HG03280 (cell line): ENCODE measurements around the gene DLD.
"Not testable (repeated sequence)": the region's sequence is repeated elsewhere in the genome, so short reads cannot be mapped to it uniquely, and the experiment has no call there.

Source experiments
- ATAC-seq: cut with Tn5 transposase; IDR thresholded peaks from one replicate; pipeline ENCODE4 v1.9.1; 2021; ENCODE audit warnings: mild to moderate bottlenecking, moderate library complexity; ENCODE audit not compliant: unreplicated experiment

DLD gene

DNA sequence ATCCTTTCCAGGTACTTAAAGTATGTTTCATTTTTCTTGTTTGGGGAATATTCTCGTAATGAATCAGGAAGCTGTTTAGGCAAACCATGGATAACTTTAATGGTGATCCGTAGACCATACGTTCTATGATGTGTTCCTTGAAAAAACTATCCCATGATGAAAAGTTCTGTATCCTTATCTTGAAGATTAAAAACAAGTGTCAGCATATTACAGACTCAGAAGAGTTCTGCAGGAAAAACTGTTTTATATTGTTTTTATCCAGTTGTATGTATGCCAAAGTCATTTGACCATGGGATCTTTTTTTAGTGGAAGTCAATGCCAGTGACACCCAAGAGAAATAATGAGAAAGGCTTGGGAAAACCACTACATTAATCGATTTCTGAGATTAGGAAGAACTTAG lies 52.0 kb downstream of the DLD start:
- no peak for ATAC-seq

GRCh38 chr7:107944411-107945169 lies 53.6 kb downstream of the DLD start:
- ATAC-seq: no peak

GRCh38 chr7:107945332-107945731 lies 54.3 kb downstream of the DLD start:
- ATAC-seq: no peak

DNA sequence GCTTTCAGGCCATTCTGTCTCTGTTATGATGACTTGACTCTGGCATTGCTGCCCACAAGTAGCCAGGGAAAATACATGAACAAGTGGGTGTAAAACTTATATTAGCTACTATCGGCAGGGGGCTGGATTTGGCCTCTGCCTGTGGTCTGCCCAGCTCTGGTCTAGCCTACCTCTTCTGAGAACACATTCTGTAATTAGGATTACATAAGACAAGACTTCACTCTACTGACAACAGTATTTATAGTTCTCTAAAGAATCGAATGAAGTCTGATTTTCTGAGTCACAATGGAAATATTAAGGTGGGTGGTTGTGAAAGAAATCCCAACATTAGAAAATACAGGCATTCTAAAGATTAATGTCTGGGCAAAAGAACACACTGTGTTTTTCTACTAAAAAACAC lies 55.5 kb downstream of the DLD start:
- ATAC-seq: no peak

DNA sequence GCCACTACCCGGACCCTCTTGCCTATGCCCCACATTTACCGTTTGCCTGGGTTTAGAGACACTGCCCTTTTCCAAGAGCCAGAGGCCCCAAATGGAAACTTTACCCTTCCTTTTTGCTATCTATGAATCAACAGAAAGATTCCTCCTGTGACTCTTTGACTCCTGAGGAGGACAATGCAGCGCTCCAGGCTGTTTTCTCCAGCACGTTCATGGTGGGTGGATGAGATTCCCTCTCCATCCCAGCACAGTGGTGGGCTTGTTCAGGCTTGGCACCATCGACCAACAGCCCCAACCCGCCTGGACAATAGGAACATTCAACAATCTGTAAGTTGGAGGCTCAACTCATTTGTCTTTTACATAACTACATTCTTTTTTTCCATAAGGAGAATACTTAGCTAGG lies 55.9 kb downstream of the DLD start:
- ATAC-seq: no peak

- no peak for ATAC-seq
Measured at GRCh38 chr7:107948645-107949442, 57.9 kb downstream of the DLD start.

GRCh38 chr7:107949443-107949935 lies 58.5 kb downstream of the DLD start:
- ATAC-seq: no peak

DNA sequence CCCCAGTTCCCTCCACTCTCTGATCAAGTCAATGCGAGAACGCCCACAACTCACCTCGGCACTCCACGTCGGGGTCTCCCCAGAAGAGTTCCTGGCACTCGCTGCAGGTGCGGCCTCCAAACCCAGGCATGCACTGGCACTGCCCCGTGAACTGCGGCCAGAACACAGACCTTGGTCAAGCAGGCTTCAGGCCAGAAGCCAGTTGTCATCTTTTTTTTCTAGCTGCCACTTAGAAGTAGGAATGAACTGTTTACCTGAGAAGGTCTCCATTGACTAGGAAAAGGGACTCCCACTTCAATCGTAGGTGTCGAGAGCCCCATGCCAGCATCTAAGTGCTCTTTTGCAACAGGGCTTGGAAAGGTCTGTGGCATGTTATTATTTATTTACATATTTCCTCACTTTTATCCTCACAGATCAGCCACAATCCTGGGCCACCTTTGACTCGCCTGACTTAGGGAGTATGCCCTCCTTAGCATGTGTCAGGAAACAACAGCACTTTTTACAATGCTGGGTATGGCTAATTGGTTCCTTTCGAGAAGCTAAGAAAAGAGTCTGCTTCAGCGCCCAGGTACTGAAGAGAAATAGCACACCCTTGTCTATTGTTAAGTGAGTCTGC lies 60.3 kb downstream of the DLD start:
- ATAC-seq: no peak

- ATAC-seq: no peak
Measured at GRCh38 chr7:107951896-107952295, 60.9 kb downstream of the DLD start.

DNA sequence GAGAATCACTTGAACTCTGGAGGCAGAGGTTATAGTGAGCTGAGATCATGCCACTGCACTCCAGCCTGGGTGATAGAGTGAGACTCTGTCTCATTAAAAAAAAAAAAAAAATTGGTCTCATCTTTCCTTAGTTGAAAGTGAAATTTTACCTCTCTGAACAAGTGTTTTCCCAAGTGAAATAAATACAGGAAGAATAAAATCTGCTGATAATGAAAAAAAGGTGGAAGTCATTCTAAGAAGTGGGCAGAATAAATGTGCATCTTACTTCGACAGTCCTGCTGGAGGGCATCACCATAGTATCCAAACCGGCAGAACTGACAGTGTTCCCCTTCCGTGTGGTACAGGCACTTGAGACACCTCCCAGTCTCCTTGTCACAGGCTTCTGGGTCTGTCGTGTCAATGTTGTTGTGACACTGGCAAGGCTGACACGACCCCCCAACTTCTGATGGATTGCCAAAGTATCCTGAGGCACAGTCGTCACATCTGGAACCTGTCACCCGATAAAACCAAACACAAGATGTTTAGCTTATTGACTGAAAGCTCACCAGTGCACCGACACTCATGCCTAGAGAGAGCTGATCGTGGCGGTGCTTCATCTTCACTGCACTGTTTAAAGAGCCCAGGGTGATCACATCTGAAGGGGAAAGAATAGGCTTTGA lies 62.4 kb downstream of the DLD start:
- ATAC-seq: no peak

DNA sequence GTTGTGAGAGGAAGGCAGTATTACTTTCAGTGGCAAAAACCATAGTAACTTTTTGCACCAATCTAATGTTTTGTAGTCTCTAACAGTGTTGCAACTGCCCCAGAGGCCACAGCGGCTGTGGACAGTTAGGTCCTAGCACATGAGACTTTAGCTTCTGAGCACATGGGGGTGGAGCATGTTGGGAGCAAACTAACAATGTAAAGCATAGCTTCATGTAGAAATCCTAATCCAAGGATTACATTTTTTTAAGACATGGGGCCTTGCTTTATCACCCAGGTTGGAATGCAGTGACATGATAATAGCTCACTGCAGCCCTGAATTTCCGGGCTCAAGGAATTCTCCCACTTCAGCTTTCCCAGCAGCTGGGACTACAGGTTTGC lies 62.9 kb downstream of the DLD start:
- ATAC-seq: no peak

DNA sequence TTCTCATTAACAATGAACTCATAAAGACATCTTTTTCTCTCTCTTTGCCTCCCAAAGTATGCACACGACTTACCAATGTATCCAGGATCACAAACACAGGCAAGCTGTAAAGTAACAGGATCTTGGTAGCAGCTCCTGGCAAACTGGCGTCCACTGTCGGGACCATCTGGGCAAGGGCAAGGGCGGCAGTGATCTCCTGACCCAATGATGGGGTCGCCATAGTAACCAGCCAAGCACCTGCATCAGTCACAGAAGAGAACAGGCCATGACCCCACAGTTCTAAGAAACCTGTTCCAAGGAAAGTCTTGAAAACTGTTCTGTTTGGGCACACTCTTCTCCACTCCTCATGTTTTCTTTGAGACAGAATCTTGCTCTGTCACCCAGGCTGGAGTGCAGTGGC lies 64.4 kb downstream of the DLD start:
- ATAC-seq: no peak

GRCh38 chr7:107956950-107957349 lies 66.0 kb downstream of the DLD start:
- not testable (repeated sequence) for ATAC-seq

- ATAC-seq: no peak
Measured at GRCh38 chr7:107957436-107957835, 66.5 kb downstream of the DLD start.

DNA sequence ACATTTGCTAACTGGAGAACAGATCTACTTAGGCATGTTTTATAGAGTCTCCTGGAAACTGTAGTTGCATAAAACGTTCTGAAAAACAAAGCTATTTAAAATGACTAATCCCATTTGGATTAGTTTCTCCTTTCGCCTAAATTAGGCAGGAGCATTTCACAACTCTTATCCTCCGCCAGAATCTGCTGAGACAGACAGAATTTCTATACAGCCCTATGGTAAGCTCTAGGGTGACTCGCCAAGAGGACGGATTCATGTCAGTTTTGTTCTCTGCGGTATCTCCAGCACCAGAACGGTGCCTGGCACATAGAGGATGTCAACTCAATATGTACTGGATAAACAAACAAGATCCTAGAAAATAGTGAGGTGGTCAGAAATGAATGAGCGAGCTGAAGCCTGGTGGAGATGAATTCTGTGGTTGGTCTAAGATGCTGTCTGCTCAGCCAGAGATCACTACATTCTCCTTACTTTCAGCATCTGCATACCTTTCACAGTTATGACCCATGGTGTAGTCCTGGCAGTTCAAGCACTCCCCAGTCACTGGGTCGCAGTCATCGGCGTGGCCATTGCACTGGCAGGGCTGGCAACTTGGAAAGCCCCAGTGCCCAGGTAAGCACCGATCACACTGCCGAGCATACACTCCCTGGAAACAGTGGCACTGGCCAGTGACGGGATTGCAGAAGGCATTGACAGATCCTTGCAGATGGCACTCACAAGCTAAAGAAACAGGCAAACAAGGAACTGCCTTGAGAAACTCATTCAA lies 68.0 kb downstream of the DLD start:
- no peak for ATAC-seq

DNA sequence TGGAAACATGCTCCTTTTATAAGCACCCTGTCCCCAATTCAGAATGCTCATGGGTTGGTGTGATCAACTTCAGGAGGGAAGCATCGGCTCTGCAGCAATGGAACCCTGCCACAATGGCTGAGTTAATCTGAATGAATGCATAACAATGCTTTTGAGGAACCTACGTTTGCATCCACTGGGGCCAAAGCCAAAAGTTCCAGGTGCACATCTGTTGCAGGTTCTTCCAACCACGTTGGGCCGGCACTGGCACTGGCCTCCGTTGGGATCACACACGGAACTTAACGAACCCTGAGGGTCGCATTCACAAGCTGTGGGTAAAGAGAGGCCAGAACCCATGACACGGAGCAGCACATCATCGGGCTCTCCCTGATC lies 68.5 kb downstream of the DLD start:
- no peak for ATAC-seq

- ATAC-seq: no peak
Measured at GRCh38 chr7:107960272-107960671, 69.3 kb downstream of the DLD start.

DNA sequence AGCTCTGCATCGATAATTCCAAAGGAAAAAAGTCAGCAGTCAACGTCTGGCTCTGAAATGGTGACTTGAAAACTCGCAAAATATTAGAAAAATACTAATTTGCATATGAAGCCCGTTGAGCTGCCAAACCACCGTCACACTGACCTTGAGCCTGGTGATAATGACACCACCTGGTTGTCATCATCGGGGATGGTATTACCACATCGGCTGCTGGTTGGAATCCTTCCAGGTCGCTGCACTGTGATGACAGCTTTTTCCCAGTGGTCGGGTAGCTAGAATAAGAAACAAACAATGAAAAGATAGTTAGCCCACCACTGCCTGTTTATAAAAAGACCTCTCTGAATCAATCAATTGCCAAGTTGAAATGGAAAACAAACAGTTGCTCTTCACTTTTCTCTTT lies 70.4 kb downstream of the DLD start:
- ATAC-seq: no peak

DNA sequence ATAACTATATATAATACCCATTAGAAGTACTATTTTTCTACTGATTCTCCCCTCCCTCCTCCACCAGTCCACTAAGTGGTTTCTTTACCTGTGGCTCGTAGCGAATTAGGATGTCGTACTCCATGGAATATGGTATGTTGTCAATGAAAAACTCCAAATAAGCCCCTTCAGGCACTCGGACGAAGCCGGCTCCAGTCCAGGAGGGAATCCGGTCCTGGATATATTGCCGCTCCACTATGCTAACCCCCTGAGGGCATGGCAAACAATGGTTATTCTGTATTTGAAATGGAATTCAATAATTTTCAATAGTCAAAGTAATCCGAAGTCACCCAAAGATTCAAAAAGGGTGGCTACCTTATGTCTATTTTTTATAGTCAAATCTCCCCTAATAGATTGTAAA lies 71.8 kb downstream of the DLD start:
- no peak for ATAC-seq

GRCh38 chr7:107964510-107964909 lies 73.5 kb downstream of the DLD start:
- no peak for ATAC-seq

DNA sequence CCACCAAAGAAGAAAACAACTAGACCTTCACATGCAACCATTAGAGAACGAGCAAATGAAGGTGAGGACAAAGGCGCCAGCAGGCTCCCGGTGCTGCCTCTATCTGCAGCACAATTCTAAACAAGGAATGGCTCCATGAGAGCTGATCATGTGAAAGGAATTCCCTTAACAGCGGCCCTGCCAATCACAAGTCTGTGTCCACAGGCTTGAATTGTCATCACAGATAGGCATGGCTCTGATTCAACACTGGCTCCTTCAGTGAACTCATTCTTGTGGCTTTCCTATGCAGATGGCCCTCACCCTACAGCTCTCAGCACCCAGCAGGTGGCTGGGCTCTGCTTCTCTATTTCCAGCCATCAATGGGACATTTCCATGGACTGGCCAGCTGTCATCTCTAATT lies 75.7 kb downstream of the DLD start:
- no peak for ATAC-seq
